OCI-LY3 (cell line): ENCODE measurements around the gene POLR2L.

Experiments used
- H2AFZ ChIP-seq: fragments of 200-600, 300-600 bp; shearing (Covaris generic); 2 replicates; pipeline ENCODE4 v1.6.0; 2014; ENCODE audit warnings: antibody characterized with exemption, low read depth, low read length
- H3K27ac ChIP-seq: fragments of 200-600, 300-600 bp; sonication (generic); 2 replicates; pipeline ENCODE4 v1.5.1; 2014; ENCODE audit warnings: mild to moderate bottlenecking, low read length, moderate library complexity, mixed read lengths
- H3K27me3 ChIP-seq: fragments of 200-600, 300-600 bp; sonication (generic); 2 replicates; pipeline ENCODE4 v1.6.1; 2014; ENCODE audit warnings: low read depth, low read length, mixed read lengths
- H3K36me3 ChIP-seq: fragments of 200-600, 300-600 bp; sonication (generic); replicated peaks from 2 replicates; pipeline ENCODE3; 2014; ENCODE audit warnings: low read depth, low read length, mixed read lengths
- H3K4me1 ChIP-seq: fragments of 300-600, 200-600 bp; sonication (generic); 2 replicates; pipeline ENCODE4 v1.6.1; 2014; ENCODE audit warnings: low read length, mixed read lengths
- H3K4me2 ChIP-seq: fragments of 200-600, 300-600 bp; sonication (generic); 2 replicates; pipeline ENCODE4 v1.6.1; 2014; ENCODE audit warnings: low read length, mixed read lengths
- H3K4me3 ChIP-seq: fragments of 300-600, 200-600 bp; sonication (generic); 2 replicates; pipeline ENCODE4 v1.5.1; 2014; ENCODE audit warnings: antibody characterized with exemption, mild to moderate bottlenecking, low read length, moderate library complexity
- H3K79me2 ChIP-seq: fragments of 300-600, 200-600 bp; shearing (Covaris generic); 2 replicates; pipeline ENCODE4 v1.6.1; 2014; ENCODE audit warnings: mild to moderate bottlenecking, low read length, mixed read lengths
- H3K9ac ChIP-seq: fragments of 300-600, 200-600 bp; shearing (Covaris generic); 2 replicates; pipeline ENCODE4 v1.6.0; 2014; ENCODE audit warnings: mild to moderate bottlenecking, low read length, moderate library complexity
- H3K9me3 ChIP-seq: fragments of 200-600, 300-600 bp; shearing (Covaris generic); 2 replicates; pipeline ENCODE4 v1.6.1; 2014; ENCODE audit warnings: low read length, mixed read lengths; ENCODE audit not compliant: insufficient read depth
- H4K20me1 ChIP-seq: fragments of 200-600, 300-600 bp; sonication (generic); 2 replicates; pipeline ENCODE4 v1.6.1; 2016; ENCODE audit warnings: low read length, mixed read lengths; ENCODE audit not compliant: insufficient read depth
- CTCF ChIP-seq: fragments of 200-600, 300-600 bp; sonication (generic); IDR thresholded peaks from 2 replicates; pipeline ENCODE4 v1.5.1; 2014; ENCODE audit warnings: antibody characterized with exemption, low read length, low read depth
- EZH2phosphoT487 ChIP-seq: fragments of 200-600 bp; shearing (Covaris generic); IDR thresholded peaks from 2 replicates; pipeline ENCODE4 v1.6.1; 2018; ENCODE audit warnings: antibody characterized with exemption, mixed run types, low read depth

The POLR2L gene

GRCh38 chr11:884578-885070 is 42.3 kb upstream of the POLR2L start:
- Histone ChIP-seq H2AFZ (no peak overlapping the region), H3K36me3 (no peaks in the 10 kb centered on the region), H3K9me3 (no peaks in the 10 kb centered on the region), H4K20me1 (no peaks in the 10 kb centered on the region), H3K4me3 (no peak overlapping the region), H3K9ac (no peak overlapping the region), H3K4me2 (no peak overlapping the region), H3K27ac (no peak overlapping the region), H3K27me3 (no peaks in the 10 kb centered on the region), H3K79me2 (no peaks in the 10 kb centered on the region), H3K4me1 (no peaks in the 10 kb centered on the region)
- TF ChIP-seq EZH2phosphoT487, result no peak
- TF ChIP-seq CTCF, result no peak

GRCh38 chr11:883527-883926 is 41.2 kb upstream of the POLR2L start:
- no peaks in the 10 kb centered on the region for H3K4me1 ChIP-seq
- peaks cover 2% of the 10 kb centered on the region for H3K36me3 ChIP-seq
- H3K9me3 ChIP-seq, result no peaks in the 10 kb centered on the region
- H2AFZ ChIP-seq, result no peak overlapping the region
- H3K4me2 ChIP-seq, result no peak overlapping the region
- H3K27me3 ChIP-seq, result no peaks in the 10 kb centered on the region
- TF ChIP-seq EZH2phosphoT487 (no peak), CTCF (no peak)
- H3K27ac ChIP-seq, result no peak overlapping the region
- no peaks in the 10 kb centered on the region for H3K79me2 ChIP-seq
- no peak overlapping the region for H3K9ac ChIP-seq
- H3K4me3 ChIP-seq, result no peak overlapping the region
- no peaks in the 10 kb centered on the region for H4K20me1 ChIP-seq

GRCh38 chr11:882596-882995 is 40.3 kb upstream of the POLR2L start:
- Histone ChIP-seq H3K79me2 (no peaks in the 10 kb centered on the region), H3K36me3 (peaks cover 2% of the 10 kb centered on the region), H3K27me3 (no peaks in the 10 kb centered on the region), H3K4me3 (no peak overlapping the region), H3K9me3 (no peaks in the 10 kb centered on the region), H3K4me1 (no peaks in the 10 kb centered on the region), H3K9ac (no peak overlapping the region), H3K4me2 (no peak overlapping the region), H4K20me1 (no peaks in the 10 kb centered on the region), H3K27ac (no peak overlapping the region), H2AFZ (no peak overlapping the region)
- TF ChIP-seq CTCF (no peak), EZH2phosphoT487 (no peak)

- Histone ChIP-seq H3K4me2 (no peak overlapping the region), H3K27me3 (no peaks in the 10 kb centered on the region), H3K36me3 (peaks cover 2% of the 10 kb centered on the region), H3K9ac (no peak overlapping the region), H3K4me3 (no peak overlapping the region), H3K27ac (no peak overlapping the region), H3K9me3 (no peaks in the 10 kb centered on the region), H2AFZ (no peak overlapping the region), H3K79me2 (no peaks in the 10 kb centered on the region), H4K20me1 (no peaks in the 10 kb centered on the region), H3K4me1 (no peaks in the 10 kb centered on the region)
- TF ChIP-seq CTCF (no peak), EZH2phosphoT487 (no peak)
Measured at GRCh38 chr11:880447-880846, 38.1 kb upstream of the POLR2L start.
